Caco-2 (cell line): ENCODE data around the gene TTLL8. TPM values are rescaled to one million over a fixed set of nuclear protein-coding genes. Genes with fewer than 3 reads are reported as not detected.

ENCODE experiments used
- BruUV-seq: library from RNA; stranded (reverse); fragments of 400-500 nt; replicated peaks from 2 replicates; lab custom pipeline; 2021; lab: Mats Ljungman, UMichigan
- CTCF ChIA-PET: fragments of 300-600 bp; sonication (Branson Sonifier 250); formaldehyde crosslinking; loops from one replicate; lab custom pipeline; 2022; ENCODE audit warnings: antibody characterized with exemption; lab: Charles Lee
- POLR2A ChIA-PET: fragments of 300-600 bp; sonication (Branson Sonifier 250); formaldehyde crosslinking; loops from one replicate; lab custom pipeline; 2022; ENCODE audit warnings: antibody characterized with exemption; lab: Charles Lee
- DNase-seq, 2 experiments: peaks; one replicate each; pipeline versions ENCODE4 v3.0.0 to v3.0.0-alpha.2; 2020 to 2022
- H3K27me3 ChIP-seq: replicated peaks from 2 replicates; pipeline ENCODE4 v1.6.0; 2011; ENCODE audit warnings: low read length; ENCODE audit not compliant: control insufficient read depth, insufficient read depth
- H3K36me3 ChIP-seq: 2 replicates; pipeline ENCODE4 v1.5.1; 2011; ENCODE audit warnings: low read length; ENCODE audit not compliant: control insufficient read depth, insufficient read depth
- H3K4me1 ChIP-seq: fragments of 250-450 bp; sonication (Bioruptor Pico); 2 replicates; pipeline ENCODE4 v1.5.1; 2020; ENCODE audit warnings: mild to moderate bottlenecking
- H3K4me3 ChIP-seq: 2 replicates; pipeline ENCODE4 v1.5.1; 2011; ENCODE audit warnings: low read depth, mild to moderate bottlenecking, control low read depth, low read length
- H3K9me3 ChIP-seq: fragments of 250-450 bp; sonication (Bioruptor Pico); 2 replicates; pipeline ENCODE4 v1.5.1; 2020; ENCODE audit warnings: mild to moderate bottlenecking, moderate library complexity
- H3K27ac Mint-ChIP-seq: one replicate; pipeline ENCODE4 v1.8.0; 2022; ENCODE audit warnings: mixed read lengths; ENCODE audit not compliant: unreplicated experiment
- H3K27me3 Mint-ChIP-seq: one replicate; pipeline ENCODE4 v1.8.0; 2022; ENCODE audit warnings: mixed read lengths; ENCODE audit not compliant: insufficient read depth, unreplicated experiment
- H3K36me3 Mint-ChIP-seq: one replicate; pipeline ENCODE4 v1.8.0; 2022; ENCODE audit warnings: mild to moderate bottlenecking, mixed read lengths; ENCODE audit not compliant: insufficient read depth, unreplicated experiment
- H3K4me1 Mint-ChIP-seq: one replicate; pipeline ENCODE4 v1.8.0; 2022; ENCODE audit warnings: low read depth, mixed read lengths; ENCODE audit not compliant: unreplicated experiment
- H3K4me3 Mint-ChIP-seq: one replicate; pipeline ENCODE4 v1.8.0; 2022; ENCODE audit warnings: mild to moderate bottlenecking, moderate library complexity, mixed read lengths; ENCODE audit not compliant: unreplicated experiment
- H3K9me3 Mint-ChIP-seq: one replicate; pipeline ENCODE4 v1.8.0; 2022; ENCODE audit warnings: mixed read lengths; ENCODE audit not compliant: unreplicated experiment
- intact Hi-C: fragments of 100-400 bp; cut with micrococcal nuclease; formaldehyde crosslinking; loops from one replicate; pipeline ENCODE4 v1.10.0; 2022; ENCODE audit not compliant: unreplicated experiment
- total RNA-seq: library from RNA; stranded (reverse); gene quantifications from 2 replicates; pipeline ENCODE4 v1.2.3, GENCODE V29; 2022
- TF ChIP-seq, protein P1 (sequence below), 2 experiments: fragments of 200-600 bp in 1 of 2; IDR thresholded peaks; 1 replicate in 1 of 2; 2 replicates in 1 of 2; pipeline versions ENCODE4 v1.5.1 to v1.8.0; 2011 to 2022; ENCODE audit warnings: antibody characterized with exemption in 1 of 2, control low read depth in 1 of 2, inconsistent platforms in 1 of 2, low read depth in 1 of 2, low read length in 1 of 2, mild to moderate bottlenecking in 1 of 2, moderate library complexity in 1 of 2; ENCODE audit not compliant: insufficient read depth in 1 of 2, severe bottlenecking in 1 of 2, unreplicated experiment in 1 of 2

TTLL8 gene
- total RNA-seq, 1 experiment from 2014 or later = not detected

GRCh38 chr22:50032109-50032871 lies 25.8 kb downstream of the TTLL8 start:
- intact Hi-C loops = loop anchor here (5.0 to 10.0 kb wide), 2 partner anchors 47 to 265 kb away; no protein-coding TSS in a partner anchor
- Mint-ChIP-seq H3K4me3 (no peak overlapping the region), H3K27ac (no peak overlapping the region), H3K36me3 (no peaks in the 10 kb centered on the region), H3K27me3 (no peaks in the 10 kb centered on the region), H3K9me3 (no peaks in the 10 kb centered on the region), H3K4me1 (no peaks in the 10 kb centered on the region)
- POLR2A ChIA-PET = no interaction called here
- no peaks in the 10 kb centered on the region for H3K27me3 ChIP-seq
- no peaks in the 10 kb centered on the region for H3K9me3 ChIP-seq
- no peak overlapping the region for H3K4me3 ChIP-seq
- CTCF ChIA-PET = interaction anchor here (1.1 kb wide), 1 partner anchor 39 kb away, joined by 3 read pairs; no protein-coding TSS in a partner anchor
- TF ChIP-seq, protein P1, sequence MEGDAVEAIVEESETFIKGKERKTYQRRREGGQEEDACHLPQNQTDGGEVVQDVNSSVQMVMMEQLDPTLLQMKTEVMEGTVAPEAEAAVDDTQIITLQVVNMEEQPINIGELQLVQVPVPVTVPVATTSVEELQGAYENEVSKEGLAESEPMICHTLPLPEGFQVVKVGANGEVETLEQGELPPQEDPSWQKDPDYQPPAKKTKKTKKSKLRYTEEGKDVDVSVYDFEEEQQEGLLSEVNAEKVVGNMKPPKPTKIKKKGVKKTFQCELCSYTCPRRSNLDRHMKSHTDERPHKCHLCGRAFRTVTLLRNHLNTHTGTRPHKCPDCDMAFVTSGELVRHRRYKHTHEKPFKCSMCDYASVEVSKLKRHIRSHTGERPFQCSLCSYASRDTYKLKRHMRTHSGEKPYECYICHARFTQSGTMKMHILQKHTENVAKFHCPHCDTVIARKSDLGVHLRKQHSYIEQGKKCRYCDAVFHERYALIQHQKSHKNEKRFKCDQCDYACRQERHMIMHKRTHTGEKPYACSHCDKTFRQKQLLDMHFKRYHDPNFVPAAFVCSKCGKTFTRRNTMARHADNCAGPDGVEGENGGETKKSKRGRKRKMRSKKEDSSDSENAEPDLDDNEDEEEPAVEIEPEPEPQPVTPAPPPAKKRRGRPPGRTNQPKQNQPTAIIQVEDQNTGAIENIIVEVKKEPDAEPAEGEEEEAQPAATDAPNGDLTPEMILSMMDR (IDR thresholded peaks at IDR 0.05; ENCODE audit: insufficient read depth in 1 of 2, low read depth in 1 of 2, low read length in 1 of 2, severe bottlenecking in 1 of 2, unreplicated experiment in 1 of 2) = no peak
- no peaks in the 10 kb centered on the region for H3K36me3 ChIP-seq
- DNase-seq = no peak
- BruUV-seq = no TSS peak
- H3K4me1 ChIP-seq = peaks cover 3% of the 10 kb centered on the region; the same call in 1 of the 2 replicates

GRCh38 chr22:50031189-50032091 lies 26.7 kb downstream of the TTLL8 start:
- Mint-ChIP-seq H3K27me3 (no peaks in the 10 kb centered on the region), H3K4me1 (no peaks in the 10 kb centered on the region), H3K9me3 (no peaks in the 10 kb centered on the region), H3K4me3 (no peak overlapping the region), H3K36me3 (no peaks in the 10 kb centered on the region), H3K27ac (no peak overlapping the region)
- ChIA-PET POLR2A (interaction anchor here (0.5 to 0.9 kb wide), 2 partner anchors 60 to 69 kb away, joined by 4 to 12 read pairs; no protein-coding TSS in a partner anchor), CTCF (interaction anchor here (0.6 to 1.7 kb wide), 8 partner anchors 23 to 121 kb away, joined by 3 to 45 read pairs (median 7); no protein-coding TSS in a partner anchor)
- BruUV-seq = no TSS peak
- Histone ChIP-seq H3K4me3 (no peak overlapping the region), H3K9me3 (no peaks in the 10 kb centered on the region), H3K36me3 (no peaks in the 10 kb centered on the region), H3K27me3 (no peaks in the 10 kb centered on the region), H3K4me1 (peaks cover 3% of the 10 kb centered on the region; the same call in 1 of the 2 replicates)
- intact Hi-C loops = loop anchor here (5.0 to 10.0 kb wide), 2 partner anchors 47 to 264 kb away; no protein-coding TSS in a partner anchor
- no peak for DNase-seq
- TF ChIP-seq, protein P1 (IDR thresholded peaks at IDR 0.05; ENCODE audit: insufficient read depth in 1 of 2, low read depth in 1 of 2, low read length in 1 of 2, severe bottlenecking in 1 of 2, unreplicated experiment in 1 of 2) = no peak
